ENCODE results near the gene FREM2. TPM values are rescaled to one million over a fixed set of nuclear protein-coding genes. Genes with fewer than 3 reads are reported as not detected.

Gene FREM2
- total RNA-seq, 4 donors from 2014 or later, result 32.0 to 54.6 (median 46.2) TPM

- H3K27me3 ChIP-seq, result no peaks in the 10 kb centered on the region
- no peaks in the 10 kb centered on the region for H3K36me3 ChIP-seq
- peaks cover 21 to 37% of the 10 kb centered on the region in 2 donors for H3K4me1 ChIP-seq
- no peak for TF ChIP-seq POLR2A (IDR thresholded peaks at IDR 0.05)
- no peak for TF ChIP-seq CTCF (IDR thresholded peaks at IDR 0.05)
- DNase-seq, result no peak
- no peak overlapping the region for H3K4me3 ChIP-seq (replicated peaks in 1 of 3)
- 34 to 39% methylated on average over 2 of the region's 2 CpGs for WGBS, 2 donors
- intact Hi-C loops (cut with DNase I), result no loop called here
- H3K27ac ChIP-seq, result peak overlapping the region; percentile 34 to 40 (median 35)
- H3K9me3 ChIP-seq, result no peaks in the 10 kb centered on the region
These were observed 6.3 kb downstream of the FREM2 start for GRCh38 chr13:38693168-38693567.

GRCh38 chr13:38693641-38694040 is 6.8 kb downstream of the FREM2 start:
- no peak overlapping the region for H3K4me3 ChIP-seq (replicated peaks in 1 of 3)
- no peaks in the 10 kb centered on the region for H3K27me3 ChIP-seq
- TF ChIP-seq POLR2A (IDR thresholded peaks at IDR 0.05) (no peak), CTCF (IDR thresholded peaks at IDR 0.05) (no peak)
- WGBS, 2 donors, result 29 to 35% methylated on average over 2 of the region's 2 CpGs
- H3K9me3 ChIP-seq, result no peaks in the 10 kb centered on the region
- peak; percentile 79 to 80 for DNase-seq
- peaks cover 17 to 37% of the 10 kb centered on the region in 2 donors for H3K4me1 ChIP-seq
- peak overlapping the region; percentile 34 to 40 (median 35) for H3K27ac ChIP-seq
- H3K36me3 ChIP-seq, result no peaks in the 10 kb centered on the region
- intact Hi-C loops (cut with DNase I), result no loop called here

GRCh38 chr13:38697197-38697596 is 10.3 kb downstream of the FREM2 start:
- Histone ChIP-seq H3K9me3 (no peaks in the 10 kb centered on the region), H3K27me3 (no peaks in the 10 kb centered on the region), H3K27ac (peak overlapping the region; percentile 39 to 88 (median 61)), H3K36me3 (no peaks in the 10 kb centered on the region), H3K4me1 (peaks cover 14 to 37% of the 10 kb centered on the region in 2 donors), H3K4me3 (replicated peaks in 1 of 3) (no peak overlapping the region)
- DNase-seq, result no peak
- TF ChIP-seq POLR2A (IDR thresholded peaks at IDR 0.05) (no peak), CTCF (IDR thresholded peaks at IDR 0.05) (no peak)
- 40 to 50% methylated on average over 1 of the region's 1 CpG for WGBS, 2 donors
- intact Hi-C loops (cut with DNase I), result no loop called here

GRCh38 chr13:38697628-38698333 is 10.9 kb downstream of the FREM2 start:
- Histone ChIP-seq H3K27me3 (no peaks in the 10 kb centered on the region), H3K27ac (peak overlapping the region; percentile 39 to 88 (median 61)), H3K4me3 (replicated peaks in 1 of 3) (no peak overlapping the region), H3K36me3 (no peaks in the 10 kb centered on the region), H3K9me3 (no peaks in the 10 kb centered on the region), H3K4me1 (peaks cover 19 to 43% of the 10 kb centered on the region in 2 donors)
- peak; percentile 71 to 73 for DNase-seq
- WGBS, 2 donors, result 63 to 65% methylated on average over 2 of the region's 2 CpGs
- TF ChIP-seq CTCF (IDR thresholded peaks at IDR 0.05), result peak in 4 of 6 experiments; percentile 21 to 57 (median 30)
- TF ChIP-seq POLR2A (IDR thresholded peaks at IDR 0.05), result no peak
- intact Hi-C loops (cut with DNase I), result no loop called here

GRCh38 chr13:38700051-38700450 is 13.2 kb downstream of the FREM2 start:
- whole genome bisulfite sequencing, 2 donors, result 93 to 95% methylated on average over 2 of the region's 2 CpGs
- no peaks in the 10 kb centered on the region for H3K27me3 ChIP-seq
- no peak overlapping the region for H3K4me3 ChIP-seq (replicated peaks in 1 of 3)
- no peak overlapping the region for H3K27ac ChIP-seq
- H3K36me3 ChIP-seq, result no peaks in the 10 kb centered on the region
- intact Hi-C loops (cut with DNase I), result no loop called here
- H3K4me1 ChIP-seq, result peaks cover 31 to 43% of the 10 kb centered on the region in 2 donors
- no peaks in the 10 kb centered on the region for H3K9me3 ChIP-seq
- TF ChIP-seq POLR2A (IDR thresholded peaks at IDR 0.05), result no peak
- TF ChIP-seq CTCF (IDR thresholded peaks at IDR 0.05), result no peak
- no peak for DNase-seq
